H9 (cell line): ENCODE measurements around the gene KRT78. TPM values are rescaled to one million over a fixed set of nuclear protein-coding genes. Genes with fewer than 3 reads are reported as not detected.
A peak's percentile ranks its signal among the peaks of the same experiment; 100 is the strongest.

Source experiments
- DNase-seq: peaks from one replicate; pipeline ENCODE4 v3.0.0-alpha.2; 2017
- H2AFZ ChIP-seq: one replicate; pipeline ENCODE4 v1.6.1; 2013; ENCODE audit warnings: mild to moderate bottlenecking, low read length, control low read depth, moderate library complexity
- H2AK5ac ChIP-seq: 2 replicates; pipeline ENCODE4 v1.6.1; 2013; ENCODE audit warnings: low read length, control low read depth, mixed read lengths; ENCODE audit not compliant: insufficient read length
- H2BK120ac ChIP-seq: one replicate; pipeline ENCODE4 v1.6.1; 2013; ENCODE audit warnings: low read depth, mild to moderate bottlenecking, low read length, control low read depth, inconsistent platforms; ENCODE audit not compliant: poor library complexity, severe bottlenecking
- H2BK12ac ChIP-seq: 2 replicates; pipeline ENCODE4 v1.6.1; 2013; ENCODE audit warnings: low read length, control low read depth, mixed read lengths, low read depth; ENCODE audit not compliant: insufficient read length
- H2BK15ac ChIP-seq: 2 replicates; pipeline ENCODE4 v1.6.1; 2013; ENCODE audit warnings: low read depth, low read length, control low read depth
- H2BK20ac ChIP-seq: one replicate; pipeline ENCODE4 v1.6.1; 2013; ENCODE audit warnings: low read depth, mild to moderate bottlenecking, low read length, control low read depth, inconsistent platforms; ENCODE audit not compliant: poor library complexity, severe bottlenecking
- H2BK5ac ChIP-seq: 2 replicates; pipeline ENCODE4 v1.6.1; 2013; ENCODE audit warnings: low read length, control low read depth, mixed read lengths; ENCODE audit not compliant: insufficient read length
- H3K14ac ChIP-seq: 2 replicates; pipeline ENCODE4 v1.6.1; 2013; ENCODE audit warnings: low read length, control low read depth; ENCODE audit not compliant: insufficient read depth
- H3K18ac ChIP-seq: 2 replicates; pipeline ENCODE4 v1.6.1; 2013; ENCODE audit warnings: low read depth, mild to moderate bottlenecking, mixed read lengths, low read length, control low read depth; ENCODE audit not compliant: insufficient read length
- H3K23ac ChIP-seq: 2 replicates; pipeline ENCODE4 v1.6.1; 2013; ENCODE audit warnings: low read length, control low read depth, mixed read lengths, low read depth; ENCODE audit not compliant: insufficient read length
- H3K23me2 ChIP-seq: 2 replicates; pipeline ENCODE4 v1.6.1; 2013; ENCODE audit warnings: low read depth, mild to moderate bottlenecking, mixed read lengths, low read length, control low read depth; ENCODE audit not compliant: insufficient read length, poor library complexity, severe bottlenecking
- H3K27ac ChIP-seq: 2 replicates; pipeline ENCODE4 v1.5.1; 2013; ENCODE audit warnings: low read length, control low read depth, mixed read lengths, low read depth; ENCODE audit not compliant: insufficient read length
- H3K27me3 ChIP-seq: 2 replicates; pipeline ENCODE4 v1.6.1; 2013; ENCODE audit warnings: low read length, control low read depth, inconsistent platforms; ENCODE audit not compliant: insufficient read depth
- H3K4ac ChIP-seq: 2 replicates; pipeline ENCODE4 v1.6.1; 2013; ENCODE audit warnings: low read depth, mild to moderate bottlenecking, control low read depth, inconsistent platforms, low read length, moderate library complexity
- H3K4me1 ChIP-seq: 2 replicates; pipeline ENCODE4 v1.6.1; 2013; ENCODE audit warnings: low read length, control low read depth, inconsistent platforms; ENCODE audit not compliant: insufficient read depth
- H3K4me2 ChIP-seq: 2 replicates; pipeline ENCODE4 v1.6.1; 2013; ENCODE audit warnings: low read length, control low read depth, mixed read lengths; ENCODE audit not compliant: insufficient read length, insufficient read depth
- H3K56ac ChIP-seq: 2 replicates; pipeline ENCODE4 v1.6.1; 2013; ENCODE audit warnings: low read depth, mild to moderate bottlenecking, mixed read lengths, low read length, control low read depth; ENCODE audit not compliant: insufficient read length
- H3K79me1 ChIP-seq: 2 replicates; pipeline ENCODE4 v1.6.1; 2013; ENCODE audit warnings: low read depth, mild to moderate bottlenecking, moderate library complexity, low read length, control low read depth, inconsistent platforms; ENCODE audit not compliant: insufficient read depth, poor library complexity, severe bottlenecking
- H3K79me2 ChIP-seq: 2 replicates; pipeline ENCODE4 v1.6.1; 2013; ENCODE audit warnings: low read length, control low read depth, inconsistent platforms; ENCODE audit not compliant: insufficient read depth
- H3K9ac ChIP-seq: 2 replicates; pipeline ENCODE4 v1.6.1; 2013; ENCODE audit warnings: low read length, control low read depth, mixed read lengths; ENCODE audit not compliant: insufficient read length; ENCODE audit errors: extremely low read depth
- H3K9me3 ChIP-seq: one replicate; pipeline ENCODE4 v1.6.1; 2013; ENCODE audit warnings: low read depth, low read length, inconsistent platforms; ENCODE audit not compliant: control insufficient read depth
- H3T11ph ChIP-seq: one replicate; pipeline ENCODE4 v1.6.1; 2013; ENCODE audit warnings: mild to moderate bottlenecking, low read length, control low read depth, inconsistent platforms
- H4K20me1 ChIP-seq: one replicate; pipeline ENCODE4 v1.6.1; 2013; ENCODE audit not compliant: control insufficient read depth, insufficient read length, insufficient read depth
- H4K5ac ChIP-seq: 2 replicates; pipeline ENCODE4 v1.6.1; 2013; ENCODE audit warnings: low read depth, mild to moderate bottlenecking, mixed read lengths, low read length, control low read depth; ENCODE audit not compliant: insufficient read length
- H4K8ac ChIP-seq: replicated peaks from 2 replicates; pipeline ENCODE4 v1.6.1; 2013; ENCODE audit warnings: low read length, control low read depth, mixed read lengths, low read depth; ENCODE audit not compliant: insufficient read length
- H4K91ac ChIP-seq: 2 replicates; pipeline ENCODE4 v1.6.1; 2013; ENCODE audit warnings: low read depth, mild to moderate bottlenecking, moderate library complexity, mixed read lengths, low read length, control low read depth; ENCODE audit not compliant: insufficient read length
- H3K27ac Mint-ChIP-seq, 3 experiments: 2 replicates in 2 of 3; 3 replicates in 1 of 3; pipeline ENCODE4 v1.8.0; 2020 to 2021; ENCODE audit warnings: mixed read lengths in 3 of 3, mild to moderate bottlenecking in 1 of 3, moderate library complexity in 1 of 3
- H3K27me3 Mint-ChIP-seq: 2 replicates; pipeline ENCODE4 v1.8.0; 2021; ENCODE audit warnings: low read depth, mild to moderate bottlenecking, moderate library complexity, mixed read lengths
- H3K36me3 Mint-ChIP-seq, 3 experiments: 2 replicates in 2 of 3; 3 replicates in 1 of 3; pipeline ENCODE4 v1.8.0; 2020 to 2021; ENCODE audit warnings: low read depth in 3 of 3, mixed read lengths in 3 of 3; ENCODE audit not compliant: insufficient read depth in 1 of 3
- H3K4me1 Mint-ChIP-seq, 2 experiments: 2 replicates each; pipeline ENCODE4 v1.8.0; 2020; ENCODE audit warnings: mixed read lengths in 2 of 2
- H3K4me3 Mint-ChIP-seq, 2 experiments: 2 replicates in 1 of 2; 3 replicates in 1 of 2; pipeline ENCODE4 v1.8.0; 2020 to 2021; ENCODE audit warnings: mild to moderate bottlenecking in 2 of 2, mixed read lengths in 2 of 2, moderate library complexity in 1 of 2
- H3K9me3 Mint-ChIP-seq, 2 experiments: 2 replicates in 1 of 2; 3 replicates in 1 of 2; pipeline ENCODE4 v1.8.0; 2020; ENCODE audit warnings: mild to moderate bottlenecking in 2 of 2, mixed read lengths in 2 of 2, moderate library complexity in 1 of 2
- WGBS: extraction: QIAGEN DNeasy Blood & Tissue Kit; methylation state at CpG from one replicate; pipeline ENCODE4 v1.1.7; 2013; ENCODE audit warnings: missing lambda C conversion rate, low lambda C conversion rate, mixed read lengths; ENCODE audit not compliant: insufficient read length; ENCODE audit errors: extremely low coverage; 5-methylcytosine and 5-hydroxymethylcytosine counted together
- total RNA-seq: library from RNA; stranded (reverse); gene quantifications from 2 replicates; pipeline ENCODE4 v1.2.1, GENCODE V29; 2021
- TF ChIP-seq, protein P1 (sequence below): fragments of 200-600 bp; sonication (generic); conservative IDR thresholded peaks from 3 replicates; pipeline ENCODE4 v1.8.0; 2021; ENCODE audit warnings: antibody characterized with exemption, mild to moderate bottlenecking

KRT78 gene
- total RNA-seq, 1 experiment from 2014 or later: not detected

DNA sequence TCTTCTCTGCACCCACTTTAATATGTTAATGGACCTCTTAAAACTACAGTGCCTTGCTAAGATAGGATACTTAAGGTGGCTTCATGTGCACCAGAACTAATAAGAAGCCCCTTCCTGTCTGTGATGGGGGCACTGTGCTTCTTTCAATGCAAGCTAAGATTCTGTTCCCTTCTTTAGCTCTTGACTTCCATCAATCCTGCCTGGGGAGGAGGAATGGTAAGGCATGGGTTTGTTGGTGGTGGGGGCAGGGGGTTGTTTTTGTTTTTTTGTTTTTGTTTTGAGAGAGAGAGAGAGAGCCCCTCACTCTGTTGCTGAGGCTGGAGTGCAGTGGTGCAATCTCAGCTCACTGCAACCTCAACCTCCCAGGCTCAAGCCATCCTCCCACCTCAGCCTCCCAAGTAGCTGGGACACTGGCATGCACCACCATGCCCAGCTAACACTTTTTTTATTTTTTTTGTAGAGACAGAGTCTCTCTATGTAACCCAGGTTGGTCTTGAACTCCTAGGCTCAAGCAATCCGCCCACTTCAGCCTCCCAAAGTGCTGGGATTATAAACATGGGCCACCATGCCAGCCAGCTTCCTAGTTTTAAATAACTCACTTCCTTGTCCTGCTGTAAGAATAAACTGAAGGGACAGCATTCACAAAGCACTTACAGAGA, 48.4 kb downstream of the KRT78 start:
- Histone ChIP-seq H3K4me1 (peaks cover 10% of the 10 kb centered on the region; the same call in 1 of the 2 replicates), H3K56ac (no peak overlapping the region), H3T11ph (no peak overlapping the region), H4K91ac (no peak overlapping the region), H4K5ac (no peak overlapping the region), H2BK15ac (no peak overlapping the region), H2BK120ac (no peak overlapping the region), H3K23me2 (no peaks in the 10 kb centered on the region), H3K9ac (no peak overlapping the region), H4K8ac (no peak overlapping the region), H3K27me3 (no peaks in the 10 kb centered on the region), H2AK5ac (no peak overlapping the region), H3K23ac (no peak overlapping the region), H2BK5ac (no peak overlapping the region), H3K9me3 (no peaks in the 10 kb centered on the region), H2BK20ac (no peak overlapping the region), H3K18ac (no peak overlapping the region), H3K4me2 (no peak overlapping the region), H3K79me1 (no peaks in the 10 kb centered on the region), H4K20me1 (peaks cover 3% of the 10 kb centered on the region), H3K27ac (no peak overlapping the region), H2BK12ac (no peak overlapping the region), H3K14ac (no peak overlapping the region), H3K79me2 (no peaks in the 10 kb centered on the region), H3K4ac (no peak overlapping the region), H2AFZ (no peak overlapping the region)
- Mint-ChIP-seq H3K4me1 (peaks cover 30 to 37% of the 10 kb centered on the region in 2 experiments), H3K27ac (peak overlapping the region in 1 of 3 experiments; percentile 6; a peak in 2 of 7 replicates), H3K27me3 (no peaks in the 10 kb centered on the region), H3K36me3 (no peaks in the 10 kb centered on the region), H3K9me3 (no peaks in the 10 kb centered on the region), H3K4me3 (no peak overlapping the region)
- WGBS: no CpG with 5 or more reads among the region's 1 CpG
- TF ChIP-seq, protein P1, sequence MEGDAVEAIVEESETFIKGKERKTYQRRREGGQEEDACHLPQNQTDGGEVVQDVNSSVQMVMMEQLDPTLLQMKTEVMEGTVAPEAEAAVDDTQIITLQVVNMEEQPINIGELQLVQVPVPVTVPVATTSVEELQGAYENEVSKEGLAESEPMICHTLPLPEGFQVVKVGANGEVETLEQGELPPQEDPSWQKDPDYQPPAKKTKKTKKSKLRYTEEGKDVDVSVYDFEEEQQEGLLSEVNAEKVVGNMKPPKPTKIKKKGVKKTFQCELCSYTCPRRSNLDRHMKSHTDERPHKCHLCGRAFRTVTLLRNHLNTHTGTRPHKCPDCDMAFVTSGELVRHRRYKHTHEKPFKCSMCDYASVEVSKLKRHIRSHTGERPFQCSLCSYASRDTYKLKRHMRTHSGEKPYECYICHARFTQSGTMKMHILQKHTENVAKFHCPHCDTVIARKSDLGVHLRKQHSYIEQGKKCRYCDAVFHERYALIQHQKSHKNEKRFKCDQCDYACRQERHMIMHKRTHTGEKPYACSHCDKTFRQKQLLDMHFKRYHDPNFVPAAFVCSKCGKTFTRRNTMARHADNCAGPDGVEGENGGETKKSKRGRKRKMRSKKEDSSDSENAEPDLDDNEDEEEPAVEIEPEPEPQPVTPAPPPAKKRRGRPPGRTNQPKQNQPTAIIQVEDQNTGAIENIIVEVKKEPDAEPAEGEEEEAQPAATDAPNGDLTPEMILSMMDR: no peak
- DNase-seq: no peak
